ENCODE results near the gene TUFT1.

The TUFT1 gene

GRCh38 chr1:151624783-151625182, 84.7 kb downstream of the TUFT1 start:
- no peak for TF ChIP-seq TAF1 (IDR thresholded peaks at IDR 0.05; ENCODE audit: borderline replicate concordance, low read depth, low read length)
- TF ChIP-seq POLR2AphosphoS5 (IDR thresholded peaks at IDR 0.05; ENCODE audit: low read depth, low read length) = no peak
- no peak for TF ChIP-seq POLR2A (IDR thresholded peaks at IDR 0.05; ENCODE audit: low read depth, low read length)
- DNase-seq (ENCODE audit: insufficient read length) (no peak), FAIRE-seq (no peak)

GRCh38 chr1:151626740-151627334, 86.7 kb downstream of the TUFT1 start:
- FAIRE-seq = no peak

GRCh38 chr1:151629278-151629677, 89.2 kb downstream of the TUFT1 start:
- DNase-seq (ENCODE audit: insufficient read length) (no peak), FAIRE-seq (no peak)
- no peak for TF ChIP-seq POLR2AphosphoS5 (IDR thresholded peaks at IDR 0.05; ENCODE audit: low read depth, low read length)

More at GRCh38 chr1:151626740-151627334, 86.7 kb downstream of the TUFT1 start:
- no peak for DNase-seq (ENCODE audit: insufficient read length)
- TF ChIP-seq POLR2AphosphoS5 (IDR thresholded peaks at IDR 0.05; ENCODE audit: low read depth, low read length) (no peak), POLR2A (IDR thresholded peaks at IDR 0.05; ENCODE audit: low read depth, low read length) (no peak), TAF1 (IDR thresholded peaks at IDR 0.05; ENCODE audit: borderline replicate concordance, low read depth, low read length) (no peak)

Data from GM12892 (cell line).